Activated B cell treated with CpG ODN at 0.5 μM for 24 hours (primary cell): ENCODE data around the gene TASOR2. TPM values are rescaled to one million over a fixed set of nuclear protein-coding genes. Genes with fewer than 3 reads are reported as not detected.
A peak's percentile ranks its signal among the peaks of the same experiment; 100 is the strongest.

ENCODE experiments used
- ATAC-seq: fragments of 200-7000 bp; cut with Tn5 transposase; one replicate; pipeline ENCODE4 v1.10.0; 2021; ENCODE audit warnings: low read depth, mild to moderate bottlenecking, moderate library complexity
- CTCF ChIA-PET: fragments of 350-600 bp; sonication (Branson Sonifier 250); formaldehyde crosslinking; loops from one replicate; lab custom pipeline; 2021; ENCODE audit warnings: antibody characterized with exemption; lab: Charles Lee
- POLR2A ChIA-PET: fragments of 350-600 bp; sonication (Branson Sonifier 250); formaldehyde crosslinking; loops from one replicate; lab custom pipeline; 2021; ENCODE audit warnings: antibody characterized with exemption; lab: Charles Lee
- DNase-seq: peaks from one replicate; pipeline ENCODE4 v3.0.0; 2022
- H3K27ac Mint-ChIP-seq: one replicate; pipeline ENCODE4 v1.8.0; 2020; ENCODE audit warnings: mixed read lengths
- H3K27me3 Mint-ChIP-seq: one replicate; pipeline ENCODE4 v1.8.0; 2021; ENCODE audit warnings: mixed read lengths
- H3K36me3 Mint-ChIP-seq: one replicate; pipeline ENCODE4 v1.8.0; 2021; ENCODE audit warnings: low read depth, mixed read lengths
- H3K4me1 Mint-ChIP-seq: one replicate; pipeline ENCODE4 v1.8.0; 2021; ENCODE audit warnings: mixed read lengths
- H3K4me3 Mint-ChIP-seq: one replicate; pipeline ENCODE4 v1.8.0; 2020; ENCODE audit warnings: mild to moderate bottlenecking, mixed read lengths
- H3K9me3 Mint-ChIP-seq: one replicate; pipeline ENCODE4 v1.8.0; 2020; ENCODE audit warnings: mixed read lengths
- CTCF ChIP-seq: fragments of 200-600 bp; IDR thresholded peaks from one replicate; pipeline ENCODE4 v1.8.0; 2022; ENCODE audit warnings: antibody characterized with exemption, mild to moderate bottlenecking
- intact Hi-C: fragments of 100-400 bp; cut with micrococcal nuclease; formaldehyde crosslinking; loops from one replicate; pipeline ENCODE4 v1.15.1; 2024
- total RNA-seq: library from RNA; stranded (reverse); gene quantifications from 2 replicates; pipeline ENCODE4 v1.2.3, GENCODE V29; 2022

The TASOR2 gene
- total RNA-seq, 1 donor from 2014 or later, result 81.4 TPM

- no peaks in the 10 kb centered on the region for H3K27me3 Mint-ChIP-seq
- peaks cover 20% of the 10 kb centered on the region for H3K4me1 Mint-ChIP-seq
- CTCF ChIA-PET, result no interaction called here
- ATAC-seq (peak; percentile 74), DNase-seq (peak; percentile 44)
- H3K36me3 Mint-ChIP-seq, result no peaks in the 10 kb centered on the region
- POLR2A ChIA-PET, result interaction anchor here (0.6 to 1.7 kb wide), 2 partner anchors 19 to 32 kb away, joined by 3 to 4 read pairs; partner anchors contain the start of gene TASOR2
- H3K27ac Mint-ChIP-seq, result peak within 1 kb of the TSS; percentile 16
- intact Hi-C loops, result loop anchor here (2.0 kb wide), 1 partner anchor 19 kb away; the partner anchor contains the start of gene TASOR2
- H3K9me3 Mint-ChIP-seq, result no peaks in the 10 kb centered on the region
- TF ChIP-seq CTCF, result no peak
- H3K4me3 Mint-ChIP-seq, result peak within 1 kb of the TSS; percentile 89
Measured at GRCh38 chr10:5666008-5666840, 18.4 kb upstream of the TASOR2 start, which contains the start of gene ASB13. TSS of gene ASB13 (minus strand) at chr10:5666595. CDS start at chr10:5666551, 44 bp downstream.

- no peaks in the 10 kb centered on the region for H3K36me3 Mint-ChIP-seq
- peak overlapping the region; percentile 16 for H3K27ac Mint-ChIP-seq
- no peak for TF ChIP-seq CTCF
- H3K27me3 Mint-ChIP-seq, result no peaks in the 10 kb centered on the region
- POLR2A ChIA-PET, result interaction anchor here (0.6 to 1.0 kb wide), 2 partner anchors 18 to 1856 kb away, joined by 3 to 9 read pairs; partner anchors contain the start of gene TASOR2
- H3K4me3 Mint-ChIP-seq, result peak overlapping the region; percentile 89
- CTCF ChIA-PET, result interaction anchor here (1.2 to 1.4 kb wide), 3 partner anchors 18 to 228 kb away, joined by 3 read pairs; partner anchors contain the start of gene TASOR2
- ATAC-seq (no peak), DNase-seq (no peak)
- intact Hi-C loops, result loop anchor here (2.0 kb wide), 1 partner anchor 18 kb away; the partner anchor contains the start of gene TASOR2
- H3K4me1 Mint-ChIP-seq, result peaks cover 20% of the 10 kb centered on the region
- H3K9me3 Mint-ChIP-seq, result no peaks in the 10 kb centered on the region
Measured at GRCh38 chr10:5666841-5667630, 17.6 kb upstream of the TASOR2 start.

- no peak for TF ChIP-seq CTCF
- Mint-ChIP-seq H3K36me3 (no peaks in the 10 kb centered on the region), H3K27ac (no peak overlapping the region), H3K4me1 (peaks cover 18% of the 10 kb centered on the region), H3K27me3 (no peaks in the 10 kb centered on the region), H3K4me3 (peak overlapping the region; percentile 24), H3K9me3 (peaks cover 5% of the 10 kb centered on the region)
- ATAC-seq, result no peak
- ChIA-PET CTCF (interaction anchor here (1.3 to 1.4 kb wide), 2 partner anchors 16 to 229 kb away, joined by 3 read pairs; partner anchors contain the start of gene TASOR2), POLR2A (no interaction called here)
- intact Hi-C loops, result no loop called here
- no peak for DNase-seq
Measured at GRCh38 chr10:5668429-5668828, 16.2 kb upstream of the TASOR2 start.

DNA sequence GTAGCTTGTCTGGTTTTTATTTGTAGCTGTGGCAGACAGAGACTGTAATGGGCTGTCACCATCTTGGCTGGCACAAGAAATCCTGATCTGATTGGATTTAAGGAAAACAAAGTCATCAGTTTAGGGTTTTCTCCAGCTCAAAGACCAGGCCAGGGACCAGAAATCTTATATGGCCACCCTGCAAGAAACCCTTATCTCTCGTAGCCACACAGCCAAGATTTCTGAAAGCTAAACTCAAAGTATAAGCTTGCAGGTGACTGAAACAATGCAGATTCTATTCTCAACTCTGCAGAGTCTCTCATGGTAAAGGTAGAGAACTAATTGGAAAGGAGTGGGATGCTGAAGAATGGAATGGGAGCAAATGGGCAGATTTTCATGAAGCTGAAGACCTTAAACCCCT lies 15.0 kb upstream of the TASOR2 start:
- ChIA-PET POLR2A (no interaction called here), CTCF (interaction anchor here (1.3 kb wide), 1 partner anchor 46 kb away, joined by 3 read pairs; no protein-coding TSS in a partner anchor)
- no peaks in the 10 kb centered on the region for H3K27me3 Mint-ChIP-seq
- H3K36me3 Mint-ChIP-seq, result no peaks in the 10 kb centered on the region
- no peak for TF ChIP-seq CTCF
- intact Hi-C loops, result no loop called here
- ATAC-seq (no peak), DNase-seq (no peak)
- H3K27ac Mint-ChIP-seq, result no peak overlapping the region
- no peak overlapping the region for H3K4me3 Mint-ChIP-seq
- H3K4me1 Mint-ChIP-seq, result peaks cover 15% of the 10 kb centered on the region
- H3K9me3 Mint-ChIP-seq, result peaks cover 9% of the 10 kb centered on the region
